Measurements from ENCODE around the gene PRDM2.

Gene PRDM2

GRCh38 chr1:13763222-13763621, 63.2 kb downstream of the PRDM2 start:
- DNase-seq (ENCODE audit: insufficient read length, low spot score) = no peak
- FAIRE-seq = no peak

DNA sequence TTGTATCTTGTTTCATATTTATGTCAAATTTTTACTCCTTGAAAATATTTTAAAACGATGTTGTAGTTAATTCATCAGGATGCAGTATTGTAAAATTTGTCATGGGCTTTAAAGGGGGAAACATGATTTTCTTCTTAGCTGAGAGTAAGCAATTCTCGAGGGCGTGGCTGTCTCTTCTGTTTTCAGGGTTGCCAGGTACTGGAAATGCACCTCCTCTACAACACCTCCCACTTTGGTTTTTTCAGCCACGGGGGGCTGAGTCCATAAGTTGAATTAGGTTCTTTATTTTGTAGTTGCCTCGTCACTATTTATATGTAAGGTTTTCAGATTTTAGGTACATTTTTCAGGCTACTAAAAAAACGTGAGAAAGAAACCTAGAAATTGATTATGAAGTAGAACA, 64.0 kb downstream of the PRDM2 start:
- no peak for FAIRE-seq
- DNase-seq (ENCODE audit: insufficient read length, low spot score) = no peak

DNA sequence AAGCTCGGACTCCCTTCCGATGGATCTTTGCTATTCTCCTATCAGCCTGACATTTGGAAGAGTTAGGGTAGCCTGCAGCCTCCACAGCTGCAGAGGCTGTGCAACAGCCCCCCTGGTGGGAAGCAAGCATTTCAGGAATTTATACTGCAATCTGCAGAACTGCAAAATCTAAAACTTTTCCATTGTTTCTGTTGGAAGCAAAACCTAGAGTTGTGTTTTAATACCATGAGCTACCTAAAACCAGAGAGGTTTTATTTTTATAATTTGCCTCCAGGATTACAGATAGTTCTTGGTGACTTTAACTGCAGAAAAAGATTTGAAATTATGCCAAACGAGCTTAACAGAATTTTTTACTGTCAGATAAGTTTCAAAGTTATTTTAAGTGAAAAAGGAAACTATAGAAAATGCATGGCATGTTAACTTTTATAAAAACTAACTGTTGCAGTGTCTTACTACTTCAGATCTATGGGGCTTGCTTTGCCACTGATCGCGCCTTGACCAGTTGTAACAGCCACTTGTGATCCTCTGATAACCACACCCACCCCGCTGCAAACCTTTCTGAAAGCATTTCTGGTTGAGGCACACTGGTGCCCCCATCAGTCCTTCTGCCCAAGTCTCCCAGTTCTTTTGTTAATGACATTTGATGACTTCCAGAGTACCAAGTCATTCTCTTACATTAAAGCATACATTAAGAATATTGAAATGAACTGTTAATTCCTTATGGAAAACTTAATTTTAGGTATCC, 64.8 kb downstream of the PRDM2 start:
- no peak for FAIRE-seq
- no peak for DNase-seq (ENCODE audit: insufficient read length, low spot score)

DNA sequence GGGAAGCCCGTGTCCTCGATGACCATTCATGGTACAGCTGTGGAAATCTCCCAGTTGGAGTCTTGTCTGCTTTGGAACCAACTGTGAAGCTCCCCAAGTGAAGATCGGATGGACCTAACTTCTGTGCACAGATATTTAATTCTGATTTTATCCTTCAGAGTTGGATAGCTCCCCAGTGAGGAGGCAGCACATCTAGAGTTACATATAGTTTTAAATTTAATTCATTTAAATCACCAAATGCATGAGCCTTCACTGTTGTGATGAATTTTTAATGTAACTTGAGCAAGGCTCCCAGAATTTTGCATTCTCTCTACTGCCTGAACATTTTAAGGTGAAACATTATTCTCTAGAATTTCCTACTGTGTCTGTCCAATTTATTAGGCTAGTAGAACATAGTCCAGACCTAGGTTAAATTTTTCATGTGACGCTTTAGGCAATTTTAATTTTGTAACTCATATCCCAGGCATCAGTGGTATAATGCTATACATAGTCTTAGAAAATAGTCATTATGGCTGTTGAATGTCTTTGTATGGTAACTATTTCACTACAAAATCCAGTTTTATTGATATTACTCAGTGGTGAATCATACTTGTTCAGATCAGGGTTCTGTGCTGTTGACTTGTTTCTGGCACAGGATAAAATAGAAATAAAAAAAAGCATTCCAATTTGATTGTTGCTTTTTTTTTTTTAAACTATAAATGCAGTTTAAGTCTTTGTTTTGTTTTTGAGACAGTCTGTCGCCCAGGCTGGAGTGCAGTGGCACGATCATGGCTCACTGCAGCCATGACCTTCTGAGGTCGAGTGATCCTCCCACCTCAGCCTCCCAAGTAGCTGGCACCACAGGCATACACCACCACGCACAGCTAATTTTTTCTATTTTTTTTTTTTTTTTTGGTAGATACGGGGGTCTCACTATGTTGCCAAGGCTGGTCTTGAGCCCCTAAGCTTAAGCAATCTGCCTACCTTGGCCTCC, 66.9 kb downstream of the PRDM2 start:
- DNase-seq (ENCODE audit: insufficient read length, low spot score) (peak; percentile 45), FAIRE-seq (no peak)

- DNase-seq (ENCODE audit: insufficient read length, low spot score) (no peak), FAIRE-seq (no peak)
These were observed 69.2 kb downstream of the PRDM2 start for GRCh38 chr1:13769212-13769611.

DNA sequence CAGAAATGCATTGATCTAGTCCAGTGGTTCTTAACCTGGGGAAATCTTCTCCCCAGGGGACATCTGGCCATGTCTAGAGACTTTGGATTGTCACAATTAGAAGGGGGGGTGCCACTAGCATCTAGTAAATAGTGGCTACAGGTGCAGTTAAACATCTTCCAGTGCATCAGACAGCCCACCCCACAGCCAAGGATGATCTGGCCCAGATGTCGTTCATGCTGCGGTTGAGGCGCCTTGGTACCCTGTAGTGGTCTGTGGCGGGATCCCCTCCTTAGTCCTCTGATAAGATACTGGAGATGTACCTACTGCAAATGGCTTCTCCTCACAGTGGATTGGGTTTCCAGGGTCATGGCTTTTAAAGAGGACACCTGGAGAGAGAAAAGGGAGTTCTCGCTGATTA, 69.8 kb downstream of the PRDM2 start:
- FAIRE-seq (no peak), DNase-seq (ENCODE audit: insufficient read length, low spot score) (no peak)

GRCh38 chr1:13770743-13771142, 70.8 kb downstream of the PRDM2 start:
- DNase-seq (ENCODE audit: insufficient read length, low spot score) = no peak
- FAIRE-seq = no peak

DNA sequence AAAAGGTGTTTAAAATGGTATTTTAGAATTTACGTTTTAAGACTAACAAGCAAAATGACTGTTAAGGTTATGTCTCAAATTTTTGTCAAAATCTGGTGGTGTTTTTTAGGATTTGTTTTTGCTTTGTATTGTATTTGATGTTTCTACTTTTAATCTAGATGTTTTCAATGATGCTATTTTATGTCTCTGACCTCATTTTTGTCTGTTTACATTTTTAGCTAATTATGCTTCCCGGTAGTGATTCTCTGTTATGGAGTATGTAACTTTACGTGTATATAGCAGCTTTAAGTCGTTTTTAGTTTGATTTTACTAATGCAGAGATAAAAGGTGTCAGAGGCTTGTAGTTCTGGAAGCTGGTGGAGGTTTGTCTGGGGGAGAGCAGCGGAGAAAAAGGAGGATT, 71.8 kb downstream of the PRDM2 start:
- FAIRE-seq = no peak
- DNase-seq (ENCODE audit: insufficient read length, low spot score) = no peak

DNA sequence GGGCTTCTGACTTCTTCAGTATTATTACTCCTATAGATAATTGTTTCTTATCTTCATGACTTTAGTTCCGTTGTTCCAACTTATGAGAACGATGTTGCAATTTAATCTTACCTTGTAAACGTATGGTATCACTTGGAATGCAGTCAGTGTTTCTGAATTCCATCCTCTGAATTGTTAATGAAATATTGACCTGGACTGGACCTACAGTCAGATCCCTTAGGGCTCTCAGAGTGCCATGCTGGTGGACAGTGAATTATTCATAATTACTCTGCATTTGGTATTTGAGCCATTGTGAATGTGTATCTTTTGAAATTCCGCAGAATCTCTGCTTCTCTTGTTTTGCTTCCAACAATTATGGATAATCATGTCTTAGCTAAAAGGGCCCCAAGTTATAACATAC, 72.3 kb downstream of the PRDM2 start:
- DNase-seq (ENCODE audit: insufficient read length, low spot score) (no peak), FAIRE-seq (no peak)

DNA sequence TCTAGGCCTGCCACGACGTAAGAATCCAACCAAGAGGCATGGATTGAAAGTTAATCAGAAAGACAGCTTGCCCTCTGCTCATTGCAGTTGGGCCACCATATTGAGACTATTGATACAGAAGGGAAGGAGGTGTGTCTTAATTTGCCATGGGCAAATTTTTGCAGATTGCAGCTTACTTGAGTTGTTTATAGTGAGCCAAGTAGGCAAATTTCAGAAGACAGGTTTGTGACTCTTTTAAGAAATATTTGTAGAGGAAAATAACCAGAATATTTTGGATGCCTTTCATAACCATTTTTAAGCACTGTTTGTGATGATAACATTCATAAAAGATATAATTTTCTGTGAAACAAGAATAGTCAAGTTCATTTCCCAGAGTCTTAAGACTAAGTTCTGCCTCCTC, 74.1 kb downstream of the PRDM2 start:
- no peak for FAIRE-seq

GRCh38 chr1:13775459-13775858, 75.5 kb downstream of the PRDM2 start:
- FAIRE-seq = no peak
- DNase-seq (ENCODE audit: insufficient read length, low spot score) = no peak

More for the DNA sequence above, 74.1 kb downstream of the PRDM2 start:
- no peak for DNase-seq (ENCODE audit: insufficient read length, low spot score)

GRCh38 chr1:13775916-13776315, 75.9 kb downstream of the PRDM2 start:
- DNase-seq (ENCODE audit: insufficient read length, low spot score) (no peak), FAIRE-seq (no peak)

DNA sequence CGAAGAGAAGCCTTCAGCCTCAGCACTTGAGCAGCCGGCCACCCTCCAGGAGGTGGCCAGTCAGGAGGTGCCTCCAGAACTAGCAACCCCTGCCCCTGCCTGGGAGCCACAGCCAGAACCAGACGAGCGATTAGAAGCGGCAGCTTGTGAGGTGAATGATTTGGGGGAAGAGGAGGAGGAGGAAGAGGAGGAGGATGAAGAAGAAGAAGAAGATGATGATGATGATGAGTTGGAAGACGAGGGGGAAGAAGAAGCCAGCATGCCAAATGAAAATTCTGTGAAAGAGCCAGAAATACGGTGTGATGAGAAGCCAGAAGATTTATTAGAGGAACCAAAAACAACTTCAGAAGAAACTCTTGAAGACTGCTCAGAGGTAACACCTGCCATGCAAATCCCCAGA, 78.4 kb downstream of the PRDM2 start:
- DNase-seq (ENCODE audit: insufficient read length, low spot score) (no peak), FAIRE-seq (no peak)

- FAIRE-seq (no peak), DNase-seq (ENCODE audit: insufficient read length, low spot score) (no peak)
These were observed 79.9 kb downstream of the PRDM2 start for GRCh38 chr1:13779930-13780329.

DNA sequence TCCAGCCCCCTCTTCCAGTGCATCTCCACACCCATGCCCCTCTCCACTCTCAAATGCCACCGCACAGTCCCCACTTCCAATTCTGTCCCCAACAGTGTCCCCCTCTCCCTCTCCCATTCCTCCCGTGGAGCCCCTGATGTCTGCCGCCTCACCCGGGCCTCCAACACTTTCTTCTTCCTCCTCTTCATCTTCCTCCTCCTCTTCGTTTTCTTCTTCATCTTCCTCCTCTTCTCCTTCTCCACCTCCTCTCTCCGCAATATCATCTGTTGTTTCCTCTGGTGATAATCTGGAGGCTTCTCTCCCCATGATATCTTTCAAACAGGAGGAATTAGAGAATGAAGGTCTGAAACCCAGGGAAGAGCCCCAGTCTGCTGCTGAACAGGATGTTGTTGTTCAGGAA, 80.8 kb downstream of the PRDM2 start:
- no peak for FAIRE-seq
- DNase-seq (ENCODE audit: insufficient read length, low spot score) = no peak

GRCh38 chr1:13781228-13781627, 81.2 kb downstream of the PRDM2 start:
- FAIRE-seq (no peak), DNase-seq (ENCODE audit: insufficient read length, low spot score) (no peak)

DNA sequence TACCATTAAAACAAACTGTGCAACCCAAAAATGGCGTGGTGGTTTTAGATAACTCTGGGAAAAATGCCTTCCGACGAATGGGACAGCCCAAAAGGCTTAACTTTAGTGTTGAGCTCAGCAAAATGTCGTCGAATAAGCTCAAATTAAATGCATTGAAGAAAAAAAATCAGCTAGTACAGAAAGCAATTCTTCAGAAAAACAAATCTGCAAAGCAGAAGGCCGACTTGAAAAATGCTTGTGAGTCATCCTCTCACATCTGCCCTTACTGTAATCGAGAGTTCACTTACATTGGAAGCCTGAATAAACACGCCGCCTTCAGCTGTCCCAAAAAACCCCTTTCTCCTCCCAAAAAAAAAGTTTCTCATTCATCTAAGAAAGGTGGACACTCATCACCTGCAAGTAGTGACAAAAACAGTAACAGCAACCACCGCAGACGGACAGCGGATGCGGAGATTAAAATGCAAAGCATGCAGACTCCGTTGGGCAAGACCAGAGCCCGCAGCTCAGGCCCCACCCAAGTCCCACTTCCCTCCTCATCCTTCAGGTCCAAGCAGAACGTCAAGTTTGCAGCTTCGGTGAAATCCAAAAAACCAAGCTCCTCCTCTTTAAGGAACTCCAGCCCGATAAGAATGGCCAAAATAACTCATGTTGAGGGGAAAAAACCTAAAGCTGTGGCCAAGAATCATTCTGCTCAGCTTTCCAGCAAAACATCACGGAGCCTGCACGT, 82.1 kb downstream of the PRDM2 start:
- DNase-seq (ENCODE audit: insufficient read length, low spot score) (no peak), FAIRE-seq (no peak)

GRCh38 chr1:13782634-13783360, 82.8 kb downstream of the PRDM2 start:
- no peak for FAIRE-seq
- no peak for DNase-seq (ENCODE audit: insufficient read length, low spot score)

DNA sequence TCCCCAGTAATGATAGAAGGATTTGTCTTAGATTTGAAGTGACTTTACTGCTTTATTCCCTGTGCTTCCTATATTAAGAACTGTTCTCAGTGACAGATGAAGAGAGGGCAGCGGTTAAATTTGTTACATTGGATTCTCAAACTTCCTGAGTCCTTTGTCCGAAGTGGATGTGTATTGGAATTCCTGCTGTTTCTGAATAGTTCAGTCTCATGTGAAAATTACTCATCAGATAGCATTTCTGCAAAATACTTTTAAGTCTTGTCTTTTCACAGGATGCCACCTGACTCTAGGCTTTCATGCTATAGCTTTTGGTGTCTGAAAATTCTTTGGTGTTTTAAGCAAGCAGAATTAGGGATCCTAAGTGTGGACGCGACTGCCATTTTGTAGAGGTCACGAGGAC, 83.6 kb downstream of the PRDM2 start:
- no peak for DNase-seq (ENCODE audit: insufficient read length, low spot score)
- no peak for FAIRE-seq

DNA sequence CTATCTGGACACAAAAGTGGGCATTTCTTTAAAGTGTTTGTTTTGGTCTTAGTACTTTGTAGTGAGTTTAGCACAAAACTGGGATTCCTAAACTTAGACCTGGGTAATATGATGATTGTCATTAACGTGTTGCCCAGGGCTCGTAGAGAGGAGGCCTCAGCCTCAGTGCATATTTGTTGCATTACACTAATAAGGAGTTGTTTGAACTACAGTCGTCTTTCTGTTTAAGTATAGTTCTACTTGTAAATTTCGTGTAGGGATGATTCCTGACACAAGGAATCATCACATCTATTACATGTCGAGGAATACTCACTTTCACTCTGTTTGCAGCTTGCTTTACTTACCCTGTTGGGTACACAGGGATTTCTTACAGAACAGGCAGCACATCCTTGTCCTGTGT, 85.0 kb downstream of the PRDM2 start:
- DNase-seq (ENCODE audit: insufficient read length, low spot score) (no peak), FAIRE-seq (no peak)

DNA sequence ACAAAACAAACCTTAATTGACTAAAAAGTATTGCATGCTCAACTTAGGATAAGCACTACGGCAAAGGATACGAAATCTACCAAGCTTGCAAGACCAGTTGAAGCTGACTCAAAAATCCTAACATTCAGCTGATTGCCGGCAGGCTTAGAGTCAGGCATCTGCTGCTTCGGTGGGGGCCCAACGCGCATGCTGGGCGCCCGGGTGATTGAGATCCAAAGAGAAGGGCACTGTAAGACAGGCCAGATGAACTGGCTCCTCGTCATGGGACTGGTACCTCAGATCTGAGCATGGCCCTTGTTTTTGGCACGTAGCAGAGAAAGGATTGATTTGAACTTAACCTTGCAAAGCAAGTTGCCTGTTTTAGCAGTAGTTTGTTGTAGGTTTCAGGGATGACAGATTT, 86.6 kb downstream of the PRDM2 start:
- no peak for FAIRE-seq
- no peak for DNase-seq (ENCODE audit: insufficient read length, low spot score)
